Nephron progenitor cell (in vitro differentiated cells): ENCODE data around the gene PTCD2.

Experiments used
- DNase-seq: peaks from one replicate; pipeline ENCODE4 v3.0.0; 2021
- H3K27ac Mint-ChIP-seq: 2 replicates; pipeline ENCODE4 v1.8.0; 2021; ENCODE audit warnings: mild to moderate bottlenecking, moderate library complexity, mixed read lengths
- H3K27me3 Mint-ChIP-seq: 2 replicates; pipeline ENCODE4 v1.8.0; 2021; ENCODE audit warnings: mild to moderate bottlenecking, low read depth, mixed read lengths; ENCODE audit not compliant: poor library complexity
- H3K36me3 Mint-ChIP-seq: 2 replicates; pipeline ENCODE4 v1.8.0; 2021; ENCODE audit warnings: low read depth, mixed read lengths
- H3K4me1 Mint-ChIP-seq: 2 replicates; pipeline ENCODE4 v1.8.0; 2021; ENCODE audit warnings: mixed read lengths
- H3K4me3 Mint-ChIP-seq: 2 replicates; pipeline ENCODE4 v1.8.0; 2021; ENCODE audit warnings: mild to moderate bottlenecking, moderate library complexity, mixed read lengths
- H3K9me3 Mint-ChIP-seq: 2 replicates; pipeline ENCODE4 v1.8.0; 2021; ENCODE audit warnings: mild to moderate bottlenecking, moderate library complexity, mixed read lengths
- TF ChIP-seq, protein P1 (sequence below): fragments of 200-600 bp; sonication (generic); IDR thresholded peaks from 2 replicates; pipeline ENCODE4 v1.5.0; 2021; ENCODE audit warnings: antibody characterized with exemption

Gene PTCD2

DNA sequence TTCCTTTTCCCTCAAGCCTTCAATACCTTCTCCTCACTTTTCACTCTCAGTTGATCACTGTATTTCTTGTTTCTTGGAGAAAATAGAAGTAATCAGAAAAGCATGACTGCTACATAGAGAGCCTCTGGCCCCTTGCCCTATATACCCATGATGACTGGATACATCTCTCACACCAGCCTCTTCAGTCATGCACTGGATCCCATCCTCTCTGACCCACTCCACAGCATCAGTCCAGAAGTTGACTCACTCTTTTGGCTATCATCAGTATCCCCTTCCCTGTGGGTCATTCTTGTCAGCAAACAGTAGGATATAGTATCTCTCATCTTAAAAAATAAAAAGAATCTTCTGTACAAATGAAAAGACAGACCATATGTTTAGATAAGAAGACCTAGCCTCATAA lies 32.9 kb downstream of the PTCD2 start:
- DNase-seq: no peak
- peaks cover 8% of the 10 kb centered on the region for H3K4me1 Mint-ChIP-seq
- peaks cover 31% of the 10 kb centered on the region for H3K36me3 Mint-ChIP-seq
- TF ChIP-seq, protein P1, sequence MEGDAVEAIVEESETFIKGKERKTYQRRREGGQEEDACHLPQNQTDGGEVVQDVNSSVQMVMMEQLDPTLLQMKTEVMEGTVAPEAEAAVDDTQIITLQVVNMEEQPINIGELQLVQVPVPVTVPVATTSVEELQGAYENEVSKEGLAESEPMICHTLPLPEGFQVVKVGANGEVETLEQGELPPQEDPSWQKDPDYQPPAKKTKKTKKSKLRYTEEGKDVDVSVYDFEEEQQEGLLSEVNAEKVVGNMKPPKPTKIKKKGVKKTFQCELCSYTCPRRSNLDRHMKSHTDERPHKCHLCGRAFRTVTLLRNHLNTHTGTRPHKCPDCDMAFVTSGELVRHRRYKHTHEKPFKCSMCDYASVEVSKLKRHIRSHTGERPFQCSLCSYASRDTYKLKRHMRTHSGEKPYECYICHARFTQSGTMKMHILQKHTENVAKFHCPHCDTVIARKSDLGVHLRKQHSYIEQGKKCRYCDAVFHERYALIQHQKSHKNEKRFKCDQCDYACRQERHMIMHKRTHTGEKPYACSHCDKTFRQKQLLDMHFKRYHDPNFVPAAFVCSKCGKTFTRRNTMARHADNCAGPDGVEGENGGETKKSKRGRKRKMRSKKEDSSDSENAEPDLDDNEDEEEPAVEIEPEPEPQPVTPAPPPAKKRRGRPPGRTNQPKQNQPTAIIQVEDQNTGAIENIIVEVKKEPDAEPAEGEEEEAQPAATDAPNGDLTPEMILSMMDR: no peak
- no peaks in the 10 kb centered on the region for H3K27me3 Mint-ChIP-seq
- H3K9me3 Mint-ChIP-seq: no peaks in the 10 kb centered on the region
- peak overlapping the region; percentile 87 for H3K27ac Mint-ChIP-seq
- no peak overlapping the region for H3K4me3 Mint-ChIP-seq

- H3K27ac Mint-ChIP-seq: no peak overlapping the region
- no peaks in the 10 kb centered on the region for H3K27me3 Mint-ChIP-seq
- peak; percentile 21 for DNase-seq
These were observed 35.6 kb downstream of the PTCD2 start for GRCh38 chr5:72355706-72356299.

GRCh38 chr5:72356361-72356760 lies 36.2 kb downstream of the PTCD2 start:
- Mint-ChIP-seq H3K4me1 (peaks cover 8% of the 10 kb centered on the region), H3K27me3 (no peaks in the 10 kb centered on the region), H3K9me3 (no peaks in the 10 kb centered on the region), H3K4me3 (no peak overlapping the region), H3K27ac (no peak overlapping the region), H3K36me3 (peaks cover 44% of the 10 kb centered on the region)
- no peak for DNase-seq
- TF ChIP-seq, protein P1: no peak

More at GRCh38 chr5:72355706-72356299, 35.6 kb downstream of the PTCD2 start:
- TF ChIP-seq, protein P1: peak; percentile 40
- no peak overlapping the region for H3K4me3 Mint-ChIP-seq
- peaks cover 45% of the 10 kb centered on the region for H3K36me3 Mint-ChIP-seq
- H3K9me3 Mint-ChIP-seq: no peaks in the 10 kb centered on the region
- peaks cover 8% of the 10 kb centered on the region for H3K4me1 Mint-ChIP-seq

GRCh38 chr5:72358925-72359324 lies 38.8 kb downstream of the PTCD2 start:
- no peak overlapping the region for H3K4me3 Mint-ChIP-seq
- H3K27ac Mint-ChIP-seq: no peak overlapping the region
- peaks cover 2% of the 10 kb centered on the region for H3K27me3 Mint-ChIP-seq
- H3K36me3 Mint-ChIP-seq: peaks cover 48% of the 10 kb centered on the region
- TF ChIP-seq, protein P1: no peak
- no peak for DNase-seq
- no peaks in the 10 kb centered on the region for H3K4me1 Mint-ChIP-seq
- H3K9me3 Mint-ChIP-seq: no peaks in the 10 kb centered on the region

- DNase-seq: no peak
- peaks cover 6% of the 10 kb centered on the region for H3K4me1 Mint-ChIP-seq
- no peak overlapping the region for H3K4me3 Mint-ChIP-seq
- H3K27ac Mint-ChIP-seq: no peak overlapping the region
- TF ChIP-seq, protein P1: no peak
- H3K9me3 Mint-ChIP-seq: no peaks in the 10 kb centered on the region
- H3K36me3 Mint-ChIP-seq: peaks cover 48% of the 10 kb centered on the region
- peaks cover 2% of the 10 kb centered on the region for H3K27me3 Mint-ChIP-seq
These were observed 39.7 kb downstream of the PTCD2 start for GRCh38 chr5:72359886-72360285.

- TF ChIP-seq, protein P1: no peak
- no peak for DNase-seq
- Mint-ChIP-seq H3K27ac (no peak overlapping the region), H3K36me3 (peaks cover 44% of the 10 kb centered on the region), H3K9me3 (no peaks in the 10 kb centered on the region), H3K4me3 (no peak overlapping the region), H3K27me3 (peaks cover 4% of the 10 kb centered on the region), H3K4me1 (peaks cover 8% of the 10 kb centered on the region)
These were observed 43.1 kb downstream of the PTCD2 start for GRCh38 chr5:72363166-72363802.
